H1 (cell line): ENCODE data around the gene MRPS2. TPM values are rescaled to one million over a fixed set of nuclear protein-coding genes. Genes with fewer than 3 reads are reported as not detected.

Experiments used
- CTCF ChIA-PET: fragments of 300-600 bp; sonication (Branson Sonifier 250); formaldehyde crosslinking; loops from one replicate; lab custom pipeline; 2021; ENCODE audit not compliant: partially characterized antibody; lab: Charles Lee
- POLR2A ChIA-PET: fragments of 300-600 bp; sonication (Branson Sonifier 250); formaldehyde crosslinking; loops from one replicate; lab custom pipeline; 2021; ENCODE audit warnings: inconsistent platforms; ENCODE audit not compliant: partially characterized antibody; lab: Charles Lee
- DNase-seq, 2 experiments: peaks; one replicate each; pipeline versions ENCODE4 v3.0.0 to v3.0.0-alpha.2; 2010 to 2022; ENCODE audit warnings: low spot score in 2 of 2, low read depth in 1 of 2, mixed read lengths in 1 of 2
- FAIRE-seq: peaks from 2 replicates; lab custom pipeline; 2011; peaks lifted over from hg19 to GRCh38; lab: Jason Lieb, UNC
- H2AFZ ChIP-seq: 2 replicates; pipeline ENCODE4 v1.8.1; 2012; ENCODE audit warnings: low read length, inconsistent platforms
- H2AK5ac ChIP-seq: 2 replicates; pipeline ENCODE4 v1.6.1; 2013; ENCODE audit warnings: low read depth, low read length
- H2BK120ac ChIP-seq: replicated peaks from 2 replicates; pipeline ENCODE3; 2013; ENCODE audit warnings: low read depth, low read length, inconsistent platforms
- H2BK12ac ChIP-seq: 2 replicates; pipeline ENCODE4 v1.6.1; 2013; ENCODE audit warnings: low read depth, low read length
- H2BK15ac ChIP-seq: 2 replicates; pipeline ENCODE4 v1.6.1; 2013; ENCODE audit warnings: low read length
- H2BK20ac ChIP-seq: 2 replicates; pipeline ENCODE4 v1.6.1; 2013; ENCODE audit warnings: low read length
- H2BK5ac ChIP-seq: 2 replicates; pipeline ENCODE4 v1.6.1; 2013; ENCODE audit warnings: low read depth, low read length
- H3K14ac ChIP-seq: 2 replicates; pipeline ENCODE4 v1.6.1; 2013; ENCODE audit warnings: inconsistent platforms; ENCODE audit not compliant: insufficient read length
- H3K18ac ChIP-seq: 2 replicates; pipeline ENCODE4 v1.6.1; 2013; ENCODE audit warnings: low read length; ENCODE audit errors: extremely low read depth
- H3K23ac ChIP-seq: 2 replicates; pipeline ENCODE4 v1.6.1; 2013; ENCODE audit warnings: inconsistent platforms; ENCODE audit not compliant: insufficient read length
- H3K23me2 ChIP-seq: 2 replicates; pipeline ENCODE4 v1.6.1; 2013; ENCODE audit warnings: low read depth, low read length
- H3K27ac ChIP-seq: 2 replicates; pipeline ENCODE4 v1.6.1; 2011; ENCODE audit warnings: low read depth, low read length, inconsistent platforms
- H3K27me3 ChIP-seq, 4 experiments: replicated peaks in 1 of 4; 1 replicate in 1 of 4; 2 replicates in 3 of 4; pipeline versions ENCODE4 v1.6.1 to v1.8.1; 2011 to 2013; ENCODE audit warnings: low read length in 3 of 4, mild to moderate bottlenecking in 3 of 4, inconsistent platforms in 2 of 4, mixed read lengths in 2 of 4, moderate library complexity in 1 of 4; ENCODE audit not compliant: control insufficient read depth in 3 of 4, insufficient read depth in 3 of 4; ENCODE audit errors: extremely low read depth in 1 of 4
- H3K36me3 ChIP-seq, 4 experiments: 2 replicates each; pipeline versions ENCODE4 v1.6.1 to v1.8.1; 2011 to 2013; ENCODE audit warnings: mild to moderate bottlenecking in 4 of 4, low read length in 3 of 4, moderate library complexity in 2 of 4, control low read depth in 1 of 4, inconsistent platforms in 1 of 4; ENCODE audit not compliant: insufficient read depth in 4 of 4, control insufficient read depth in 2 of 4
- H3K4ac ChIP-seq: replicated peaks from 2 replicates; pipeline ENCODE3; 2013; ENCODE audit warnings: low read length, low read depth, mixed read lengths, inconsistent platforms; ENCODE audit not compliant: insufficient read length
- H3K4me1 ChIP-seq, 4 experiments: replicated peaks in 1 of 4; 1 replicate in 1 of 4; 2 replicates in 3 of 4; pipeline versions ENCODE4 v1.6.1 to v1.8.1; 2011 to 2013; ENCODE audit warnings: low read length in 3 of 4, inconsistent platforms in 2 of 4, mixed read lengths in 1 of 4; ENCODE audit not compliant: insufficient read depth in 4 of 4, control insufficient read depth in 3 of 4
- H3K4me2 ChIP-seq, 2 experiments: 2 replicates each; pipeline versions ENCODE4 v1.6.1 to v1.8.1; 2011 to 2013; ENCODE audit warnings: low read depth in 2 of 2, low read length in 2 of 2, control low read depth in 1 of 2, inconsistent platforms in 1 of 2, mild to moderate bottlenecking in 1 of 2; ENCODE audit not compliant: insufficient read depth in 1 of 2
- H3K4me3 ChIP-seq, 4 experiments: fragments of 200-600, 300-600 bp in 1 of 4; sonication (generic), shearing (Covaris generic), sonication (Bioruptor Twin) in 1 of 4; 2 replicates each; pipeline versions ENCODE4 v1.5.1 to v1.8.1; 2011 to 2016; ENCODE audit warnings: low read length in 4 of 4, low read depth in 3 of 4, control low read depth in 2 of 4, inconsistent platforms in 2 of 4, mild to moderate bottlenecking in 2 of 4, mixed read lengths in 1 of 4, moderate library complexity in 1 of 4; ENCODE audit not compliant: insufficient read depth in 2 of 4; ENCODE audit errors: extremely low read depth in 1 of 4
- H3K56ac ChIP-seq: replicated peaks from 2 replicates; pipeline ENCODE3; 2013; ENCODE audit warnings: low read depth, mild to moderate bottlenecking, mixed read lengths, low read length, inconsistent platforms; ENCODE audit not compliant: insufficient read length
- H3K79me1 ChIP-seq: 2 replicates; pipeline ENCODE4 v1.6.1; 2013; ENCODE audit warnings: low read depth, low read length, control low read depth
- H3K79me2 ChIP-seq, 2 experiments: 2 replicates each; pipeline versions ENCODE4 v1.6.1 to v1.8.1; 2012 to 2013; ENCODE audit warnings: low read length in 2 of 2, mild to moderate bottlenecking in 2 of 2, inconsistent platforms in 1 of 2; ENCODE audit not compliant: insufficient read depth in 2 of 2, control insufficient read depth in 1 of 2
- H3K9ac ChIP-seq, 4 experiments: replicated peaks in 1 of 4; 1 replicate in 1 of 4; 2 replicates in 3 of 4; pipeline versions ENCODE4 v1.6.1 to v1.8.1; 2011 to 2013; ENCODE audit warnings: low read depth in 3 of 4, low read length in 3 of 4, control low read depth in 2 of 4, mild to moderate bottlenecking in 2 of 4, moderate library complexity in 2 of 4, inconsistent platforms in 1 of 4; ENCODE audit errors: extremely low read depth in 1 of 4
- H3K9me3 ChIP-seq, 2 experiments: 2 replicates each; pipeline versions ENCODE4 v1.6.1 to v1.8.1; 2012 to 2013; ENCODE audit warnings: mild to moderate bottlenecking in 2 of 2, moderate library complexity in 2 of 2, control low read depth in 1 of 2, inconsistent platforms in 1 of 2, low read depth in 1 of 2, low read length in 1 of 2, mixed read lengths in 1 of 2; ENCODE audit not compliant: insufficient read depth in 2 of 2
- H4K20me1 ChIP-seq, 2 experiments: replicated peaks in 1 of 2; 2 replicates each; pipeline versions ENCODE3 to v1.8.1; 2011 to 2013; ENCODE audit warnings: inconsistent platforms in 2 of 2, low read length in 2 of 2, mild to moderate bottlenecking in 1 of 2; ENCODE audit not compliant: insufficient read depth in 2 of 2, control insufficient read depth in 1 of 2
- H4K5ac ChIP-seq: 2 replicates; pipeline ENCODE4 v1.6.1; 2013; ENCODE audit warnings: low read length, low read depth, mixed read lengths, inconsistent platforms; ENCODE audit not compliant: insufficient read length
- H4K8ac ChIP-seq: 2 replicates; pipeline ENCODE4 v1.8.0; 2013; ENCODE audit warnings: mild to moderate bottlenecking, moderate library complexity, low read length, inconsistent platforms; ENCODE audit not compliant: insufficient read depth; ENCODE audit errors: extremely low read depth
- H4K91ac ChIP-seq: replicated peaks from 2 replicates; pipeline ENCODE3; 2013; ENCODE audit warnings: low read length, mixed read lengths, inconsistent platforms; ENCODE audit not compliant: insufficient read length
- CHD1 ChIP-seq: IDR thresholded peaks from 2 replicates; pipeline ENCODE4 v1.6.1; 2012; ENCODE audit warnings: low read depth, low read length, improper control_type of control experiment
- CREB1 ChIP-seq: IDR thresholded peaks from 2 replicates; pipeline ENCODE4 v1.6.1; 2012; ENCODE audit warnings: inconsistent platforms
- EZH2 ChIP-seq: fragments of 200-600 bp; sonication (generic); IDR thresholded peaks from 2 replicates; pipeline ENCODE4 v1.7.1; 2012; ENCODE audit warnings: low read depth, mild to moderate bottlenecking, moderate library complexity, low read length, inconsistent platforms; ENCODE audit not compliant: severe bottlenecking
- JUND ChIP-seq: IDR thresholded peaks from 2 replicates; pipeline ENCODE4 v1.6.1; 2011; ENCODE audit warnings: mild to moderate bottlenecking, improper control_type of control experiment, low read length
- POLR2A ChIP-seq, 2 experiments: IDR thresholded peaks; 1 replicate in 1 of 2; 2 replicates in 1 of 2; pipeline ENCODE4 v1.6.1; 2011; ENCODE audit warnings: low read depth in 2 of 2, low read length in 2 of 2, mild to moderate bottlenecking in 2 of 2; ENCODE audit errors: control extremely low read depth in 1 of 2
- RBBP5 ChIP-seq: IDR thresholded peaks from 2 replicates; pipeline ENCODE4 v1.7.1; 2012; ENCODE audit warnings: low read depth, mild to moderate bottlenecking, inconsistent platforms, low read length, moderate library complexity, borderline replicate concordance
- RXRA ChIP-seq: IDR thresholded peaks from 2 replicates; pipeline ENCODE4 v1.6.1; 2011; ENCODE audit warnings: low read depth, mild to moderate bottlenecking, low read length, moderate library complexity; ENCODE audit not compliant: insufficient read depth
- SP1 ChIP-seq: IDR thresholded peaks from 2 replicates; pipeline ENCODE4 v1.6.1; 2011; ENCODE audit warnings: low read depth, low read length
- SRF ChIP-seq: IDR thresholded peaks from 2 replicates; pipeline ENCODE4 v1.6.1; 2011; ENCODE audit warnings: mild to moderate bottlenecking, low read depth, low read length, moderate library complexity
- WGBS, 2 experiments: shearing (Covaris generic) in 1 of 2; methylation state at CpG; one replicate each; pipeline versions ENCODE4 v1.1.6 to v1.1.7; 2013 to 2015; ENCODE audit warnings: low lambda C conversion rate in 2 of 2, mixed read lengths in 2 of 2, inconsistent platforms in 1 of 2, low coverage in 1 of 2, missing lambda C conversion rate in 1 of 2; ENCODE audit not compliant: insufficient replicate concordance in 2 of 2, insufficient coverage in 1 of 2, insufficient read length in 1 of 2; ENCODE audit errors: extremely low coverage in 1 of 2, missing lambda C conversion rate in 1 of 2; 5-methylcytosine and 5-hydroxymethylcytosine counted together
- polyA plus RNA-seq, 7 experiments: library from polyadenylated mRNA; depleted of rRNA in 3 of 7; stranded (reverse) in 5 of 7; unstranded in 2 of 7; fragments of >200 nt in 5 of 7; fragments of 200-250 nt in 2 of 7; gene quantifications; 1 replicate in 5 of 7; 2 replicates in 1 of 7; 4 replicates in 1 of 7; pipeline versions ENCODE4 v1.2.1 to v1.2.3, GENCODE V29; 2011 to 2013; ENCODE audit warnings: missing spikeins in 2 of 7, mixed read lengths in 2 of 7
- total RNA-seq: library from RNA; stranded (reverse); fragmentation: NEBNext Ultra II Directional; extraction: Animal tissue kit (Norgen Biotek cat#: 25700); gene quantifications from 2 replicates; pipeline ENCODE4 v1.2.1, GENCODE V29; 2021
- TF ChIP-seq, protein P1 (sequence below): IDR thresholded peaks from 2 replicates; pipeline ENCODE4 v1.6.1; 2012; ENCODE audit warnings: inconsistent platforms
- TF ChIP-seq, protein P2 (sequence below), 3 experiments: IDR thresholded peaks; 1 replicate in 2 of 3; 2 replicates in 1 of 3; pipeline versions ENCODE4 v1.5.1 to v1.6.1; 2011; ENCODE audit warnings: low read length in 3 of 3, mild to moderate bottlenecking in 3 of 3, inconsistent platforms in 2 of 3, low read depth in 1 of 3, moderate library complexity in 1 of 3; ENCODE audit not compliant: insufficient read depth in 1 of 3; ENCODE audit errors: control extremely low read depth in 1 of 3

MRPS2 gene
- total and polyA plus RNA-seq, 2 of the 8 experiments (the other 6 are each of a cell fraction or from before 2014, with no cell fraction given) = 78.6 to 476 TPM

DNA sequence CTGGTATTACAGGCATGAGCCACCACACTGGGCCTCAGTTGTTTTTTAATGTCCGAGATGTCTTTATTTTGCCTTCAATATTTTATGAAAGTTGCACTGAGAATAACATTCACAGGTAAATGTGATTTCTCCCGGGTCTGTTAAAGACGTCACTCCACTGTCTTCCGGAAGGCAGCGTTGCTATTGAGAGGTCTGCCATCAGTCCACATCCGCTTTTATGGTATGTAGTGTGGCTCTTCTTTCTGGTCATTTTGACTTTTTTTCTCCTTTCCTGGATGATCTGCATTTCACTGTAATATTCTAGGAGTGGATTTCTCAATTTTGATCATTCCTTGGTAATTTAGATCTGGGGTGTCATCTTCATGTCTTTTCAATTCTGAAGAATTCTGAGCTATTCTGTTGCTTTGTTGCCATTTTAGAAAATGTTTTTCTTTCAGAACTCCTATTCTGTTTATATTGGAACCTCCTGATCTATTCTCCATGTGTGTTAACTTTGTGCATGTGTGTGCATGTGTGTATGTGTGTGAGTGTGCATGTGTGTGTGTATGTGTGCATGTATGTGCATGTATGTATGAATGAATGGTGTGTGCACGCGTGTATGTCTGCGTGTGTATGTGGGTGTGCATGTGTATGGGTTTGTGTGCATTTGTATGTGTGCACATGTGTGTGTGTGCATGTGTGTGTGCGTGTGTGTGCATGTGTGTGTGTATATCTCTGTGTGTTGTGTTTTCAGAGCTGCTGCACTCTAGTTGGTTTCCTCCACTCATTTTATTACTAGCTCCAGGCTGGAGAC, 18.9 kb downstream of the MRPS2 start:
- peak overlapping the region; percentile 3; the same call in 1 of the 2 replicates for H2AK5ac ChIP-seq
- no peak overlapping the region for H3K18ac ChIP-seq
- no peaks in the 10 kb centered on the region for H3K27me3 ChIP-seq
- H4K91ac ChIP-seq = no peak overlapping the region
- no peak overlapping the region for H3K4me2 ChIP-seq
- no peak overlapping the region for H2BK20ac ChIP-seq
- H3K79me1 ChIP-seq = no peaks in the 10 kb centered on the region
- H3K4me1 ChIP-seq = peaks cover 0 to 3% (median 1%) of the 10 kb centered on the region in 4 experiments; a peak in 2 of 7 replicates
- FAIRE-seq (peak; percentile 24), DNase-seq (peak in 1 of 2 experiments; percentile 14)
- H3K23ac ChIP-seq = no peak overlapping the region
- H2AFZ ChIP-seq = no peak overlapping the region
- H2BK120ac ChIP-seq = no peak overlapping the region
- no peak overlapping the region for H2BK12ac ChIP-seq
- H3K27ac ChIP-seq = no peak overlapping the region
- ChIA-PET POLR2A (no interaction called here), CTCF (no interaction called here)
- no peak overlapping the region for H4K8ac ChIP-seq
- H3K56ac ChIP-seq = no peak overlapping the region
- no peak overlapping the region for H3K9ac ChIP-seq
- H3K4ac ChIP-seq = no peak overlapping the region
- no peak overlapping the region for H4K5ac ChIP-seq
- H3K9me3 ChIP-seq = no peaks in the 10 kb centered on the region
- 88% methylated on average over 10 of the region's 10 CpGs; no CpG with 5 or more reads in 1 of the 2 experiments for WGBS, 2 experiments
- no peaks in the 10 kb centered on the region for H3K79me2 ChIP-seq
- no peak overlapping the region for H3K14ac ChIP-seq
- H3K36me3 ChIP-seq = no peaks in the 10 kb centered on the region
- H4K20me1 ChIP-seq = no peaks in the 10 kb centered on the region
- no peaks in the 10 kb centered on the region; the same call in 1 of the 2 replicates for H3K23me2 ChIP-seq
- H2BK15ac ChIP-seq = no peak overlapping the region
- no peak overlapping the region for H2BK5ac ChIP-seq
- no peak overlapping the region for H3K4me3 ChIP-seq
- TF ChIP-seq CREB1 (no peak), SP1 (no peak), RBBP5 (no peak), JUND (no peak), POLR2A (IDR thresholded peaks at IDR 0.05; ENCODE audit: control extremely low read depth in 1 of 2, low read depth in 2 of 2, low read length in 2 of 2) (no peak), RXRA (no peak), EZH2 (no peak), SRF (no peak), CHD1 (no peak)
- TF ChIP-seq, protein P1, sequence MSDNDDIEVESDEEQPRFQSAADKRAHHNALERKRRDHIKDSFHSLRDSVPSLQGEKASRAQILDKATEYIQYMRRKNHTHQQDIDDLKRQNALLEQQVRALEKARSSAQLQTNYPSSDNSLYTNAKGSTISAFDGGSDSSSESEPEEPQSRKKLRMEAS = no peak
- TF ChIP-seq, protein P2, sequence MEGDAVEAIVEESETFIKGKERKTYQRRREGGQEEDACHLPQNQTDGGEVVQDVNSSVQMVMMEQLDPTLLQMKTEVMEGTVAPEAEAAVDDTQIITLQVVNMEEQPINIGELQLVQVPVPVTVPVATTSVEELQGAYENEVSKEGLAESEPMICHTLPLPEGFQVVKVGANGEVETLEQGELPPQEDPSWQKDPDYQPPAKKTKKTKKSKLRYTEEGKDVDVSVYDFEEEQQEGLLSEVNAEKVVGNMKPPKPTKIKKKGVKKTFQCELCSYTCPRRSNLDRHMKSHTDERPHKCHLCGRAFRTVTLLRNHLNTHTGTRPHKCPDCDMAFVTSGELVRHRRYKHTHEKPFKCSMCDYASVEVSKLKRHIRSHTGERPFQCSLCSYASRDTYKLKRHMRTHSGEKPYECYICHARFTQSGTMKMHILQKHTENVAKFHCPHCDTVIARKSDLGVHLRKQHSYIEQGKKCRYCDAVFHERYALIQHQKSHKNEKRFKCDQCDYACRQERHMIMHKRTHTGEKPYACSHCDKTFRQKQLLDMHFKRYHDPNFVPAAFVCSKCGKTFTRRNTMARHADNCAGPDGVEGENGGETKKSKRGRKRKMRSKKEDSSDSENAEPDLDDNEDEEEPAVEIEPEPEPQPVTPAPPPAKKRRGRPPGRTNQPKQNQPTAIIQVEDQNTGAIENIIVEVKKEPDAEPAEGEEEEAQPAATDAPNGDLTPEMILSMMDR (IDR thresholded peaks at IDR 0.05; ENCODE audit: control extremely low read depth in 1 of 3, insufficient read depth in 1 of 3, low read depth in 1 of 3, low read length in 3 of 3) = no peak
